PFSK-1 (cell line): ENCODE results near the gene MIS18BP1.

Experiments
- POLR2AphosphoS5 ChIP-seq: IDR thresholded peaks from 2 replicates; pipeline ENCODE4 v1.6.1; 2012; ENCODE audit warnings: low read depth, mild to moderate bottlenecking, control low read depth, low read length, moderate library complexity
- TF ChIP-seq, protein P1 (sequence below), 2 experiments: IDR thresholded peaks; 2 replicates each; pipeline versions ENCODE4 v1.6.1 to v1.8.0; 2011 to 2012; ENCODE audit warnings: low read depth in 2 of 2, low read length in 2 of 2, control low read depth in 1 of 2, inconsistent platforms in 1 of 2, mild to moderate bottlenecking in 1 of 2, moderate library complexity in 1 of 2; ENCODE audit not compliant: insufficient read depth in 1 of 2

DNA sequence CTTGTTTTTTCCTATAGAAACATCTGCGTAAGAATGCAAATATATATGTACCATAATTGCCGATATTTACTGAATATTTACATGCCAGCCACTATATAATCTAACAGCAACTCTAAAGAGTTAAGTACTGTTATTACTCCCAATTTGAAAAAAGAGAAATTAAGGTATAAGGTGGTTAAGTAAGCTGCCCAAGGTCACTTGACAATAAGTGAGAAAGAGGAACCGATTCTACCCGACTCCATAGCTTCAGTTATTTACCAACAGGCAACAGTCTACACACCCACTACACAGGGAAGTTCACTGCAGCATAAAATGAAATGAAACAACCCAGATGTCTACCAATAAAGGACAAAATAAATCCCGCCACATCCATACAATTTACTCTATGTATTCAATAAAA lies 1.1 kb downstream of the MIS18BP1 start:
- TF ChIP-seq, protein P1, sequence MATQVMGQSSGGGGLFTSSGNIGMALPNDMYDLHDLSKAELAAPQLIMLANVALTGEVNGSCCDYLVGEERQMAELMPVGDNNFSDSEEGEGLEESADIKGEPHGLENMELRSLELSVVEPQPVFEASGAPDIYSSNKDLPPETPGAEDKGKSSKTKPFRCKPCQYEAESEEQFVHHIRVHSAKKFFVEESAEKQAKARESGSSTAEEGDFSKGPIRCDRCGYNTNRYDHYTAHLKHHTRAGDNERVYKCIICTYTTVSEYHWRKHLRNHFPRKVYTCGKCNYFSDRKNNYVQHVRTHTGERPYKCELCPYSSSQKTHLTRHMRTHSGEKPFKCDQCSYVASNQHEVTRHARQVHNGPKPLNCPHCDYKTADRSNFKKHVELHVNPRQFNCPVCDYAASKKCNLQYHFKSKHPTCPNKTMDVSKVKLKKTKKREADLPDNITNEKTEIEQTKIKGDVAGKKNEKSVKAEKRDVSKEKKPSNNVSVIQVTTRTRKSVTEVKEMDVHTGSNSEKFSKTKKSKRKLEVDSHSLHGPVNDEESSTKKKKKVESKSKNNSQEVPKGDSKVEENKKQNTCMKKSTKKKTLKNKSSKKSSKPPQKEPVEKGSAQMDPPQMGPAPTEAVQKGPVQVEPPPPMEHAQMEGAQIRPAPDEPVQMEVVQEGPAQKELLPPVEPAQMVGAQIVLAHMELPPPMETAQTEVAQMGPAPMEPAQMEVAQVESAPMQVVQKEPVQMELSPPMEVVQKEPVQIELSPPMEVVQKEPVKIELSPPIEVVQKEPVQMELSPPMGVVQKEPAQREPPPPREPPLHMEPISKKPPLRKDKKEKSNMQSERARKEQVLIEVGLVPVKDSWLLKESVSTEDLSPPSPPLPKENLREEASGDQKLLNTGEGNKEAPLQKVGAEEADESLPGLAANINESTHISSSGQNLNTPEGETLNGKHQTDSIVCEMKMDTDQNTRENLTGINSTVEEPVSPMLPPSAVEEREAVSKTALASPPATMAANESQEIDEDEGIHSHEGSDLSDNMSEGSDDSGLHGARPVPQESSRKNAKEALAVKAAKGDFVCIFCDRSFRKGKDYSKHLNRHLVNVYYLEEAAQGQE (IDR thresholded peaks at IDR 0.05; ENCODE audit: insufficient read depth in 1 of 2, low read depth in 2 of 2, low read length in 2 of 2): no peak
- TF ChIP-seq POLR2AphosphoS5: no peak
